Lung (tissue), 12 donors: Measurements from ENCODE around the gene MICAL2. TPM values are rescaled to one million over a fixed set of nuclear protein-coding genes. Genes with fewer than 3 reads are reported as not detected.
A peak's percentile ranks its signal among the peaks of the same experiment; 100 is the strongest.

ENCODE experiments used
- ATAC-seq: fragments of 200-7000 bp; cut with Tn5 transposase; one replicate; pipeline ENCODE4 v1.9.1; 2020; ENCODE audit warnings: moderate number of reproducible peaks; ENCODE audit not compliant: insufficient read depth, low FRiP score
- DNase-seq, 3 donors: peaks; one replicate each; pipeline ENCODE4 v3.0.0-alpha.2; 2013 to 2017
- H3K27ac ChIP-seq, 2 donors: one replicate each; pipeline ENCODE4 v1.5.1; 2013; ENCODE audit warnings: mild to moderate bottlenecking in 2 of 2, moderate library complexity in 2 of 2, control low read depth in 1 of 2, inconsistent platforms in 1 of 2, low read depth in 1 of 2, low read length in 1 of 2
- H3K27me3 ChIP-seq, 3 donors: one replicate each; pipeline ENCODE4 v1.5.1; 2013; ENCODE audit warnings: low read length in 2 of 3; ENCODE audit not compliant: control insufficient read depth in 3 of 3, insufficient read depth in 3 of 3
- H3K36me3 ChIP-seq, 4 donors: one replicate each; pipeline ENCODE4 v1.5.1; 2013; ENCODE audit warnings: low read length in 4 of 4, mild to moderate bottlenecking in 1 of 4, moderate library complexity in 1 of 4; ENCODE audit not compliant: control insufficient read depth in 4 of 4, insufficient read depth in 4 of 4
- H3K4me1 ChIP-seq, 5 donors: one replicate each; pipeline ENCODE4 v1.5.1; 2013; ENCODE audit warnings: low read length in 5 of 5, mild to moderate bottlenecking in 2 of 5, moderate library complexity in 1 of 5; ENCODE audit not compliant: control insufficient read depth in 5 of 5, insufficient read depth in 5 of 5
- H3K4me3 ChIP-seq: one replicate; pipeline ENCODE4 v1.5.1; 2013; ENCODE audit warnings: mild to moderate bottlenecking, control low read depth, moderate library complexity
- H3K9ac ChIP-seq, 2 donors: one replicate each; pipeline ENCODE4 v1.5.1; 2013; ENCODE audit warnings: low read length in 2 of 2, control low read depth in 1 of 2; ENCODE audit not compliant: insufficient read depth in 1 of 2
- H3K9me3 ChIP-seq, 4 donors: one replicate each; pipeline ENCODE4 v1.5.1; 2013; ENCODE audit warnings: low read length in 3 of 4, mild to moderate bottlenecking in 1 of 4, moderate library complexity in 1 of 4; ENCODE audit not compliant: control insufficient read depth in 4 of 4, insufficient read depth in 3 of 4
- WGBS, 2 donors: extraction: QIAGEN DNeasy Blood & Tissue Kit; methylation state at CpG; one replicate each; pipeline ENCODE4 v1.1.7; 2013; 5-methylcytosine and 5-hydroxymethylcytosine counted together
- polyA plus RNA-seq, 2 donors: library from polyadenylated mRNA; stranded (reverse); fragments of 200-250 nt; gene quantifications; one replicate each; pipeline ENCODE4 v1.2.1, GENCODE V29; 2013
- total RNA-seq, 2 donors: library from RNA; depleted of rRNA in 1 of 2; stranded (reverse); fragments of >200 nt in 1 of 2; gene quantifications; one replicate each; pipeline ENCODE4 v1.2.1, GENCODE V29; 2014 to 2021
- TF ChIP-seq, protein P1 (sequence below): IDR thresholded peaks from 2 replicates; pipeline ENCODE4 v1.5.1; 2012; ENCODE audit warnings: mild to moderate bottlenecking; ENCODE audit errors: control extremely low read depth, extremely low read depth
- donor health status: control.
- donor health status: control.
- donor health status: Bipolar disorder and iron deficiency.
- donor health status: healthy.
- donor health status: DM: yes; HTN: yes; CAD: no.

Gene MICAL2
- total and polyA plus RNA-seq, 4 donors: 38.2 to 218 (median 99.6) TPM

DNA sequence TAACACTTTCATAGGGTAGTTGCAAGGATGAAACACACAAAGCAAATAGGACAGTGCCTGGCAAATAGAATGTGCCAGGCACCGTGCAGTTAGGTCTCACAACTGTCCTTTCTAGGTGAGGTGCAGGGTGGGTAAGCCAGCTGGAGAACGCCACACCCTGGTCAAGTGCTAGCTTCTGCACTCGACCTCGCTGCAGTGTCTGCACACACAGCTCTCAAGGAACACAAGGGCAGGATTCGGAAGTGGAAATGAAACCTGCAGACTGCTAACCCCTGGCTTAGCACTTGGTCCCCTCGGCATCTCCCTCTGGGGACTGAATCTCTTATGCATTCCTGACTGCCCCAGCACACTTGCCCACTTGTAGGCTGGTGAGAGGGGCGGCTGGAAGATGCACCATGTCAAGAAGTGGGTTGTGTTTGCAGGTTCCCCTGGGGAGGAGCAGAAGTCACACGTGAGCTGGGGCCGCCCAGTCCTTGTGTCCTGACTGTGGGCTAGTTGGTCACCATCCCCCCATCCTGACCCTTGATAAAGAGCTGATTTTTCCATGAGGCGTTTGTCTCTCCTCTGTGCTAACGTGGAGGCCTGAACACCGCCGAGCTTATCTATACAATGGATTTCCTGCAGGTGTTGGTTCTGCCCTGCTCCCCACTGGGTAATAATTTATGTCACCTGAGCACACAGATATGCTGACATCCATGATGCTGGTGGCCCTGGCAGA, 89.0 kb downstream of the MICAL2 start:
- Histone ChIP-seq H3K27me3 (no peaks in the 10 kb centered on the region), H3K27ac (peak overlapping the region; percentile 64 to 87), H3K9me3 (no peaks in the 10 kb centered on the region), H3K4me1 (peaks cover 14 to 25% (median 19%) of the 10 kb centered on the region in 5 donors), H3K4me3 (no peak overlapping the region), H3K36me3 (peaks cover 0 to 6% (median 0%) of the 10 kb centered on the region in 4 donors), H3K9ac (no peak overlapping the region)
- no peak for DNase-seq
- TF ChIP-seq, protein P1, sequence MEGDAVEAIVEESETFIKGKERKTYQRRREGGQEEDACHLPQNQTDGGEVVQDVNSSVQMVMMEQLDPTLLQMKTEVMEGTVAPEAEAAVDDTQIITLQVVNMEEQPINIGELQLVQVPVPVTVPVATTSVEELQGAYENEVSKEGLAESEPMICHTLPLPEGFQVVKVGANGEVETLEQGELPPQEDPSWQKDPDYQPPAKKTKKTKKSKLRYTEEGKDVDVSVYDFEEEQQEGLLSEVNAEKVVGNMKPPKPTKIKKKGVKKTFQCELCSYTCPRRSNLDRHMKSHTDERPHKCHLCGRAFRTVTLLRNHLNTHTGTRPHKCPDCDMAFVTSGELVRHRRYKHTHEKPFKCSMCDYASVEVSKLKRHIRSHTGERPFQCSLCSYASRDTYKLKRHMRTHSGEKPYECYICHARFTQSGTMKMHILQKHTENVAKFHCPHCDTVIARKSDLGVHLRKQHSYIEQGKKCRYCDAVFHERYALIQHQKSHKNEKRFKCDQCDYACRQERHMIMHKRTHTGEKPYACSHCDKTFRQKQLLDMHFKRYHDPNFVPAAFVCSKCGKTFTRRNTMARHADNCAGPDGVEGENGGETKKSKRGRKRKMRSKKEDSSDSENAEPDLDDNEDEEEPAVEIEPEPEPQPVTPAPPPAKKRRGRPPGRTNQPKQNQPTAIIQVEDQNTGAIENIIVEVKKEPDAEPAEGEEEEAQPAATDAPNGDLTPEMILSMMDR: no peak
- no peak for ATAC-seq
- 65 to 80% methylated on average over 13 of the region's 13 CpGs for WGBS, 2 donors

DNA sequence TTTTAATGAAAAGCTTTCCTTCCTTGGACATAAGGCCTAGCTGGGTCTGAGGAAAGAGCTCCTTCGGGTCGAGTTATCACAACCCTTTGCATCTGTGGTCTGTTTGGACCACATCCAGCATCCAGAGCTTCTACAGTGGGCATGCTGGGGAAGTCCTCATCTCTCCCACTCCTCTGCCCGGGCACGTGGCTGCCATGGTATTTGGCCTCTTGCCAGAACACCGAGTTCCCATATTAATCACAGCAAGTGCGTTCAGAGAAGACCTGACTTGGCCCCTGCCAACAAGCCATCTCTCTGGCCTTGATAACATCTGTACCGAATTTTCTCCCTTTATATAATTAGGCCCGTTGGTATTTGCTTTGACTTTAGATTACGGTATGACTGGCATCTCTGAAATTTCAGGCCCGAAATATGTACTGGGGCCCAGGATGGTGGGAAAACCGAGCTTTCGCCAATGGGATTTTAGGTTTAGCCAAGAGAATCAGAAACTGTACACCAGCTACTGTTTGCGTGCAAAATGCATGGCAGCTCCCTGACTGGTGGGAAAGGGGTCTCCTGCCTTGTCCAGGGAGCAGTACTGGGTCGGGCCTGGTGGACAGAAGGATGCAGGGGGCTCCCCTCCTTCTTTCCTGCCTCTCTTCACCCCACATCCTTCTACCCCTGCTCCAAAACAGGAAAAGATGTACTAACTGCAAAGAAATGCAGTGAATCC, 90.0 kb downstream of the MICAL2 start:
- no peaks in the 10 kb centered on the region for H3K9me3 ChIP-seq
- TF ChIP-seq, protein P1: no peak
- peaks cover 0 to 8% (median 3%) of the 10 kb centered on the region in 4 donors for H3K36me3 ChIP-seq
- no peak overlapping the region for H3K4me3 ChIP-seq
- peaks cover 14 to 25% (median 19%) of the 10 kb centered on the region in 5 donors for H3K4me1 ChIP-seq
- WGBS, 2 donors: 46 to 48% methylated on average over 14 of the region's 14 CpGs
- H3K9ac ChIP-seq: no peak overlapping the region
- H3K27me3 ChIP-seq: no peaks in the 10 kb centered on the region
- H3K27ac ChIP-seq: peak overlapping the region; percentile 68 to 87
- ATAC-seq: no peak
- peak; percentile 33 to 51 (median 46) for DNase-seq

DNA sequence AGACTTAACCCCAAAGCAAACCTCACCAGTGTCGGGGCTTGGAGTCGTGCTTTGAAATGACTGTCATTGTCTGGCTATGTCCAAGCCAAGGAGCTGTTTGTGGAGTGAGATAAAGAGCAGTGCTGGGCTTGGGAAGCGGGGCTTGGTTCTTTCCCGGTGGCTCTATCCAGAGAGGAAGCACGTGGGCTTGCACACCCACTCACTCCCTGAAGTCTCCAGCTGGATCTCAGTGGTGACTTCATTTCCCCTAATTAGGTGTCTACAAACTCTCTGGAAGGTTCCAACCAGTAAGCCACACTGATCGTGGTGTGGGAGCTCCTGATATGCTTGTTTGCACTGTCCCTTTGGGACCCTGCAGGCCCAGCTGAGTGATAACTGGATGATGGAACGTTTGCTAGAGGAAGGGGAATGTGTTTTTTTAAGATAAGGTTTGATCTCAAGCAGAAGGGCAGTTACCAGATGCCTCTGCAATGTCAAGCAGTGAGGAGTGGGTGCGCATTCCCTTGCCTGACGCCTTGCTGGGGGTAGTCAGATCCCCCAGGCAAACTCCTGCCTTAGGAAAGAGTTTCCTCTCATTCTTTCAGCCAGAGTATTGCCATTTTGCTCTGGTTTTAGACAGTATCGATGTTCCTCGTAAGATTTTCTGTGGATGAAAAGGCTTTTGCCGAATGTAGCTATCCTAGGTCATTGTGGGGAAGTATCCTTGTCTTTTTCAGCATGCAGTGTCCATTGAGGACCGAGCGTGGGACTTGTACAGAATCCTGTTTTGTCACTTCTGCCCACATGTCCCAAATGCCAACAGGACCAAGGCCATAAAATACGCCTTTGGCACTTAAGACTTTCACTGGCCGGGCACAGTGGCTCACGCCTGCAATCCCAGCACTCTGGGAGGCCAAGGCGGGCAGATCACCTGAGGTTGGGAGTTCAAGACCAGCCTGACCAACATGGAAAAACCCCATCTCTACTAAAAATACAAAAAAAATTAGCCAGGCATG, 90.9 kb downstream of the MICAL2 start:
- DNase-seq (peak; percentile 66 to 90 (median 87)), ATAC-seq (peak; percentile 69)
- H3K9ac ChIP-seq: no peak overlapping the region

More for the DNA sequence above, 90.9 kb downstream of the MICAL2 start:
- TF ChIP-seq, protein P1: no peak
- Histone ChIP-seq H3K4me1 (peaks cover 14 to 25% (median 19%) of the 10 kb centered on the region in 5 donors), H3K27ac (peak overlapping the region; percentile 68 to 87), H3K27me3 (no peaks in the 10 kb centered on the region), H3K36me3 (peaks cover 0 to 9% (median 3%) of the 10 kb centered on the region in 4 donors), H3K9me3 (no peaks in the 10 kb centered on the region), H3K4me3 (no peak overlapping the region)
- WGBS, 2 donors: 63 to 72% methylated on average over 18 of the region's 18 CpGs
